Skeletal muscle satellite cell (primary cell): ENCODE results near the gene C17orf113.

ENCODE experiments used
- H3K27me3 ChIP-seq: 2 replicates; pipeline ENCODE4 v1.7.0; 2013; ENCODE audit warnings: low read length; ENCODE audit not compliant: control insufficient read depth, insufficient read depth
- H3K36me3 ChIP-seq: 2 replicates; pipeline ENCODE4 v1.7.0; 2013; ENCODE audit warnings: mild to moderate bottlenecking, control low read depth, low read length; ENCODE audit not compliant: insufficient read depth
- H3K4me1 ChIP-seq: 2 replicates; pipeline ENCODE4 v1.7.0; 2013; ENCODE audit warnings: low read length; ENCODE audit not compliant: control insufficient read depth, insufficient read depth
- H3K4me2 ChIP-seq: 2 replicates; pipeline ENCODE4 v1.7.0; 2013; ENCODE audit warnings: mild to moderate bottlenecking, low read length
- H3K4me3 ChIP-seq: 2 replicates; pipeline ENCODE4 v1.7.0; 2013; ENCODE audit warnings: low read length
- H3K9ac ChIP-seq: 2 replicates; pipeline ENCODE4 v1.7.0; 2013; ENCODE audit warnings: mild to moderate bottlenecking, low read depth, low read length, moderate library complexity
- H3K9me3 ChIP-seq: replicated peaks from 2 replicates; pipeline ENCODE4 v1.7.0; 2013; ENCODE audit warnings: mild to moderate bottlenecking, control low read depth, low read length

The C17orf113 gene

DNA sequence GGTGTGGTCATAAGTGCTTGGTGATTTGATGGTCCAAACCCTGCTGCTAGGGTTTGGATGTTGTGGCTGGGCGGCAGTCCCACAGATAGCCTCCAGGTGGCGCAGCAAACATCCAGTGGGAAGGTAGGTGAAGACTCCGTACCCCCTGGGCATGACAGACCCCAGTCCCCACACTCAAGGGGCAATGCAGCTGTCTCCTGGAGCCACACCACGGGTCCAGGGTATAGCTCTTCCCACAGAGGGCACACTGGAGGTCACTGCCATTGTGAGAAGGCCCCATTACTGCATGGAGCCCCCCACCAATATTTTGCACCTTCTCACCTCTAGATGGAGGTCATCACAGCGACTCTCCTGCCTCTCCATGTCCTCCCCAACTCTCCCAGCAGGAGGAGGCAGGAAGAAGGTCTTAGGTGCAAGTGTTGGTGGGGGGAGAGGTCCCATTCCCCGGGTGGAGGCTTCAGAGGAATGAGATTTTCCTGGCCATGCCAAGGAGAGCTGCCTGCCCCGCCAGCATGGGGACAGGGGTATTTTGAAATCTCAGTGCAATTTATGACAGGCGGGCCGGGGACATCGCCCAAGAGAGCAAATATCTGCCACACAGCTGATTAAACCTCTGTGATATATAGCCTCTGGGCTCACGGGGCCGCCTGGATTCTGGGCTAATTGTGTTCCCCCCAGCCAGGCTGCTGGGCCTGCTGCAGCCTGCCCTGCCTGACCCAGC is 17.1 kb upstream of the C17orf113 start:
- Histone ChIP-seq H3K27me3 (peaks cover 47% of the 10 kb centered on the region), H3K36me3 (no peaks in the 10 kb centered on the region), H3K9ac (no peak overlapping the region), H3K4me2 (no peak overlapping the region), H3K9me3 (no peaks in the 10 kb centered on the region), H3K4me1 (peaks cover 10% of the 10 kb centered on the region), H3K4me3 (no peak overlapping the region)

DNA sequence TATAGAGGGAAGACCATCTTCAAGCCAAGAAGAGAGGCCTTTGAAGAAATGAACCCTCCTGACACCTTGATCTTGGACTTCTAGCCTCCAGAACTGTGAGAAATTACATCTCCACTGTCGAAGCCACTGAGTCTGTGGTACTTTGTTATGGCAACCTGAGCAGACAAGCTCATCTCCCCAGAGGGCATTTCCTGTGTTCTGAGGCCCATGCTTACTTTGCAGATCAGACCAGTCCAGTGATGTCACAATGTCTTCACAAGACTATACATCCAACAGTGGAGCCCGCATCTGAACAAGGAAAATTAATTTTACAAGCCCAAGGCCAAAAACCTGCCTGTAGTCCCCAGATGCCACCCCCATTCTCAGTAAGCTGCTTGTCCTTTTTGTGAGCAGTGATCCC is 14.8 kb upstream of the C17orf113 start:
- Histone ChIP-seq H3K27me3 (peaks cover 33% of the 10 kb centered on the region), H3K9ac (no peak overlapping the region), H3K4me1 (peaks cover 4% of the 10 kb centered on the region), H3K36me3 (no peaks in the 10 kb centered on the region), H3K9me3 (no peaks in the 10 kb centered on the region), H3K4me3 (no peak overlapping the region), H3K4me2 (no peak overlapping the region)

DNA sequence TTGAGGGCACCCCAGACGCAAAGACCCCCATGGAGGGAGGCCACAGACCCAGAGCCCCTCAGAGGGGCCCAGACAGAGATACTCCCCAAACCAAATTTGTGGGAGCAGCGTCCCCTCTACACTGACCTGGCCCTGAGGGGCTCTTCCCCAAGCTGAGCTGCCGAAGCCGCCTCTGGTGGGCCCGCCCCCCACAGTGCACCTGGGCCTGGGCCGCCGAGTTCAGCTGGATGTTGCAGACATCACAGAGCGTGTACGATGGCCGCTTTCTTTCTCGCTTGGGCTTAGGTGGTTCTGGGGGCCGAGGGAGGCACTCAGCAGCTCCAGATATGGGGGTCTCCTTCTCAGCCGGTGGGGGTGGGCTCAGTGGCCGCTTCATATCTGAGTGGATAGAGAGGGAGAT is 12.3 kb upstream of the C17orf113 start:
- Histone ChIP-seq H3K27me3 (peaks cover 30% of the 10 kb centered on the region), H3K9ac (no peak overlapping the region), H3K4me3 (no peak overlapping the region), H3K36me3 (no peaks in the 10 kb centered on the region), H3K9me3 (no peaks in the 10 kb centered on the region), H3K4me1 (peaks cover 4% of the 10 kb centered on the region), H3K4me2 (no peak overlapping the region)

GRCh38 chr17:42061646-42062487 is 11.5 kb upstream of the C17orf113 start:
- H3K9ac ChIP-seq = no peak overlapping the region
- no peak overlapping the region for H3K4me2 ChIP-seq
- no peaks in the 10 kb centered on the region for H3K9me3 ChIP-seq
- peaks cover 4% of the 10 kb centered on the region for H3K4me1 ChIP-seq
- H3K4me3 ChIP-seq = no peak overlapping the region
- H3K36me3 ChIP-seq = no peaks in the 10 kb centered on the region
- peaks cover 35% of the 10 kb centered on the region for H3K27me3 ChIP-seq

DNA sequence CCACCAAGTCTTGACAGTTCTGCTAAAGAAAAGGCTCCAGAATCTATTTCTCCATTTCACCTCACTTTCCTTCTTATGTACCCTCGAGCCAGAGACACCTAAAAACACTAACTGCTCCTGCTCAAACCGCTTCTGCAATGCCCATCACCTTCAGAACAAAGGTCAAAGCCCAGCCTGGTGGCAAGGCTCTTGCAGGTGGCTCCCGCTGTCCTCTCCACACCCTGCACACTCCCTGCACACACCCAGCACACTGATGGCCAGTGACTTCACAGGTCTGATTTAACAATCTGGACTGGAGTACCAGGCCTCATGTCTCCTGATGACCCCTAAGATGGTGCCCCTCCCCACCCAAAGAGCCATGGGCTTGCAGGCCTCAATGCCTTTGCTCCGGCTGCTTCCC is 9.8 kb upstream of the C17orf113 start:
- Histone ChIP-seq H3K36me3 (no peaks in the 10 kb centered on the region), H3K9ac (no peak overlapping the region), H3K4me3 (no peak overlapping the region), H3K4me1 (peaks cover 4% of the 10 kb centered on the region), H3K9me3 (no peaks in the 10 kb centered on the region), H3K4me2 (no peak overlapping the region), H3K27me3 (peaks cover 43% of the 10 kb centered on the region)

DNA sequence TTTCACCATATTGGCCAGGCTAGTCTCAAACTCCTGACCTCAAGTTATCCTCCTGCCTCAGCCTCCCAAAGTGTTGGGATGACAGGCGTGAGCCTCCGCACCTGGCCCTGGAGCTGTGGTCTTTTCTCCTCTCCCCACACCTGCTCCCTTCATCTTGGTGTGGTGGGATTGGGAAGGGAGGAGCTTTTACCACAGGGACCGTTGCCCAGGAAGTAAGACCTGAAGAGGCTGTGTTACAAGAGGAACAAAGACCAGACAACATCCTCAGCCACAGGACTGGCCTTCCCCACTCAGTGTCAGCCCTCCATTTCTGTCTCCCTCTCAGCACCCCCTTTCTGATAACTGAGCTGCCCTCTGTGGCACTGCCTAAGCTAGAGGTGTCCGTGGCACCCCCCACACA is 9.4 kb upstream of the C17orf113 start:
- H3K9ac ChIP-seq = no peak overlapping the region
- H3K4me3 ChIP-seq = no peak overlapping the region
- H3K36me3 ChIP-seq = no peaks in the 10 kb centered on the region
- peaks cover 4% of the 10 kb centered on the region for H3K4me1 ChIP-seq
- H3K4me2 ChIP-seq = no peak overlapping the region
- peaks cover 44% of the 10 kb centered on the region for H3K27me3 ChIP-seq
- H3K9me3 ChIP-seq = no peaks in the 10 kb centered on the region

GRCh38 chr17:42058063-42058462 is 7.7 kb upstream of the C17orf113 start:
- Histone ChIP-seq H3K36me3 (no peaks in the 10 kb centered on the region), H3K4me1 (no peaks in the 10 kb centered on the region), H3K27me3 (peaks cover 60% of the 10 kb centered on the region), H3K9me3 (no peaks in the 10 kb centered on the region), H3K4me2 (no peak overlapping the region), H3K4me3 (no peak overlapping the region), H3K9ac (no peak overlapping the region)

GRCh38 chr17:42056635-42057034 is 6.2 kb upstream of the C17orf113 start:
- Histone ChIP-seq H3K27me3 (peaks cover 63% of the 10 kb centered on the region), H3K9ac (no peak overlapping the region), H3K4me2 (no peak overlapping the region), H3K4me1 (no peaks in the 10 kb centered on the region), H3K4me3 (no peak overlapping the region), H3K9me3 (no peaks in the 10 kb centered on the region), H3K36me3 (no peaks in the 10 kb centered on the region)

GRCh38 chr17:42055496-42055895 is 5.1 kb upstream of the C17orf113 start:
- Histone ChIP-seq H3K9me3 (no peaks in the 10 kb centered on the region), H3K9ac (no peak overlapping the region), H3K4me2 (no peak overlapping the region), H3K4me3 (no peak overlapping the region), H3K4me1 (no peaks in the 10 kb centered on the region), H3K36me3 (no peaks in the 10 kb centered on the region), H3K27me3 (peaks cover 68% of the 10 kb centered on the region)

DNA sequence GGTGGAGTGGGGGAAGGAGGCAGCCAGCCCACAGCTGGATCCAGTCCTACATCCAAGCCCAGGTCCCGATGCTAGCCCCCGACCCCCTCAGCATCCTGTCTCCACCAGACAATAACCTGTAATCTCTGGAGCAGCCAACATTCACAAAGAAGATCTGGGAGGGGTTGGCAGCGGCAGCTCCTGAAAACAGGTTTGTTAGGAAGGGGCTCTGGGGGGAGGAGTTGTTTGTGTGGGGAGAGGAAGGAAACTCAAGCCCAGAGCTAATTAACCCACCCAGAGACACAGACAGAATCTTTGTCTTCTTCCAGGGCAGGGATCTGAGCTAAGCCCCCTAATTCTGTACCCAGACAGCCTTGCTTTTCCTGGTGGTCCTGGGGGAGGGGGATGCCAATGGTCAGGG is 4.6 kb upstream of the C17orf113 start:
- Histone ChIP-seq H3K9ac (no peak overlapping the region), H3K4me2 (no peak overlapping the region), H3K27me3 (peaks cover 69% of the 10 kb centered on the region), H3K36me3 (no peaks in the 10 kb centered on the region), H3K4me3 (no peak overlapping the region), H3K9me3 (no peaks in the 10 kb centered on the region), H3K4me1 (no peaks in the 10 kb centered on the region)

DNA sequence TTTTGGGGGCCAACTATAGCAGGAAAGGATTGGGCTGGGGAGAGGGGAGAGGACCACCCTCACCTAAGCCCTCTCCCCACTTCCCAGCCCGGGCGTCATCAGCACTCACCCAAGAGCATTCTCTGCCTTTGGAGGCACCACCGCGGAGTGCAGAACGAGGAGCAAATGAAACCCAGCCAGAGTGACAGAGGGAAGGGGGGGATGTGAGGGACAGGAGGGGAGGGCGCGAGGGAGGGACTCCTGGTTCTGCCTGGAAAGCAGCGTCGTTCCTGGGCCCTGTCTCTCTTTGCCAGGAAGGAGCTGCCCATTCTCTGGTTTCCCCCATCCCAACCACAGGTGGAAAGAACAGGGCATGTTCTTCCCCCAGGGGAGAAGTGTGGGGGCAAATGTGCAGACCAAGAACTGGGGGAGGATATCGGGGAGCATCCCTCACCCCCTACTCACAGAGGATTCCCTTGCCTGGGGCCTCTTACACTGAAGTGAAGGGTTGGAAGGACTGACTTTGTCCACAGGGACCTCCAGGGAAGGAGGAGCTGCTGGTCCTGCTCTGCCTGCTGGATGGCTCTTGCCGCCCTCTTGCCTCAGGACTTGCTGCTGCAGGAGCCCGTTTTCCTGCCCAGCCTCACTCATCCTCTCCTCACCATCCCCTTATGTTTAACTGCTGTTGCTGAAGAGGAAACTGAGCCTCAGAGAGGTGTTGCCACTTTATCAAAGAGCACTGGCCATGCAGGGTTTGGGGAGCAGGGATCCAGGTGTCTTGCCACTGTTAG is 3.5 kb upstream of the C17orf113 start:
- H3K4me2 ChIP-seq = no peak overlapping the region
- H3K4me3 ChIP-seq = no peak overlapping the region
- no peak overlapping the region for H3K9ac ChIP-seq
- peaks cover 80% of the 10 kb centered on the region for H3K27me3 ChIP-seq
- H3K9me3 ChIP-seq = no peaks in the 10 kb centered on the region
- H3K4me1 ChIP-seq = no peaks in the 10 kb centered on the region
- H3K36me3 ChIP-seq = no peaks in the 10 kb centered on the region
